NCI-H1105 (cell line): Measurements from ENCODE around the gene SMIM7.
"Not testable (repeated sequence)": the region's sequence is repeated elsewhere in the genome, so short reads cannot be mapped to it uniquely, and the experiment has no call there.

Source experiments
- DNase-seq: peaks from one replicate; lab custom pipeline; 2025; lab: John Stamatoyannopoulos, UW

Gene SMIM7

GRCh38 chr19:16659832-16660708 lies at the start of gene SMIM7:
SMIM7 (minus strand) TSS chr19:16660144; CDS start chr19:16660110, 34 bp downstream.
- peak; percentile 98 for DNase-seq

- no peak for DNase-seq
These were observed 43.7 kb upstream of the SMIM7 start for GRCh38 chr19:16703677-16704076.

GRCh38 chr19:16702123-16702522 lies 42.2 kb upstream of the SMIM7 start:
- DNase-seq: no peak

GRCh38 chr19:16698914-16699313 lies 39.0 kb upstream of the SMIM7 start:
- no peak for DNase-seq

GRCh38 chr19:16688084-16688483 lies 28.1 kb upstream of the SMIM7 start:
- no peak for DNase-seq

GRCh38 chr19:16684216-16684615 lies 24.3 kb upstream of the SMIM7 start:
- DNase-seq: no peak

GRCh38 chr19:16682539-16682938 lies 22.6 kb upstream of the SMIM7 start:
- DNase-seq: no peak

GRCh38 chr19:16679811-16680210 lies 19.9 kb upstream of the SMIM7 start:
- no peak for DNase-seq

GRCh38 chr19:16678498-16678897 lies 18.6 kb upstream of the SMIM7 start:
- no peak for DNase-seq

GRCh38 chr19:16677055-16677454 lies 17.1 kb upstream of the SMIM7 start:
- DNase-seq: no peak

- no peak for DNase-seq
These were observed 16.3 kb upstream of the SMIM7 start for GRCh38 chr19:16676101-16676798.

- not testable (repeated sequence) for DNase-seq
These were observed 13.9 kb upstream of the SMIM7 start for GRCh38 chr19:16673839-16674238.

- no peak for DNase-seq
These were observed 13.3 kb upstream of the SMIM7 start for GRCh38 chr19:16673231-16673630.

GRCh38 chr19:16671652-16672274 lies 11.8 kb upstream of the SMIM7 start:
- no peak for DNase-seq

GRCh38 chr19:16670291-16670690 lies 10.3 kb upstream of the SMIM7 start:
- no peak for DNase-seq

GRCh38 chr19:16668702-16669101 lies 8.8 kb upstream of the SMIM7 start:
- DNase-seq: not testable (repeated sequence)

- DNase-seq: no peak
These were observed 8.2 kb upstream of the SMIM7 start for GRCh38 chr19:16668176-16668575.

GRCh38 chr19:16661480-16662034 lies 1.6 kb upstream of the SMIM7 start:
- DNase-seq: peak; percentile 34

- DNase-seq: no peak
These were observed 977 bp upstream of the SMIM7 start, which contains the start of gene TMEM38A for GRCh38 chr19:16660763-16661479. TMEM38A (plus strand) TSS chr19:16661139; CDS start chr19:16661218, 79 bp downstream.

- DNase-seq: no peak
These were observed 496 bp downstream of the SMIM7 start for GRCh38 chr19:16659464-16659831.

- no peak for DNase-seq
These were observed 2.6 kb downstream of the SMIM7 start for GRCh38 chr19:16657384-16657783.

GRCh38 chr19:16655727-16656126 lies 4.2 kb downstream of the SMIM7 start:
- no peak for DNase-seq
